Nephron (organoid): Measurements from ENCODE around the gene KIR3DL3.
"Not testable (repeated sequence)": the region's sequence is repeated elsewhere in the genome, so short reads cannot be mapped to it uniquely, and the experiment has no call there.

Source experiments
- H3K27ac Mint-ChIP-seq, 3 experiments: 2 replicates each; pipeline ENCODE4 v1.8.0; 2020; ENCODE audit warnings: mixed read lengths in 3 of 3, mild to moderate bottlenecking in 2 of 3, moderate library complexity in 1 of 3
- H3K27me3 Mint-ChIP-seq: 2 replicates; pipeline ENCODE4 v1.8.0; 2021; ENCODE audit warnings: low read depth, mild to moderate bottlenecking, moderate library complexity, mixed read lengths
- H3K36me3 Mint-ChIP-seq: 2 replicates; pipeline ENCODE4 v1.8.0; 2020; ENCODE audit warnings: low read depth, mixed read lengths
- H3K4me1 Mint-ChIP-seq: 2 replicates; pipeline ENCODE4 v1.8.0; 2020; ENCODE audit warnings: mixed read lengths
- H3K4me3 Mint-ChIP-seq, 3 experiments: 2 replicates each; pipeline ENCODE4 v1.8.0; 2020; ENCODE audit warnings: mild to moderate bottlenecking in 3 of 3, mixed read lengths in 3 of 3, moderate library complexity in 2 of 3
- H3K9me3 Mint-ChIP-seq: 2 replicates; pipeline ENCODE4 v1.8.0; 2020; ENCODE audit warnings: mixed read lengths
- CTCF ChIP-seq, 3 experiments: fragments of 200-600 bp; sonication (generic); IDR thresholded peaks; one replicate each; pipeline ENCODE4 v1.5.0; 2021; ENCODE audit warnings: antibody characterized with exemption in 3 of 3; ENCODE audit not compliant: unreplicated experiment in 3 of 3

KIR3DL3 gene

GRCh38 chr19:54738715-54739114 lies 14.5 kb downstream of the KIR3DL3 start:
- TF ChIP-seq CTCF (IDR thresholded peaks at IDR 0.05; ENCODE audit: unreplicated experiment in 3 of 3): no peak
- H3K9me3 Mint-ChIP-seq: peaks cover 65% of the 10 kb centered on the region
- peaks cover 8% of the 10 kb centered on the region for H3K36me3 Mint-ChIP-seq

DNA sequence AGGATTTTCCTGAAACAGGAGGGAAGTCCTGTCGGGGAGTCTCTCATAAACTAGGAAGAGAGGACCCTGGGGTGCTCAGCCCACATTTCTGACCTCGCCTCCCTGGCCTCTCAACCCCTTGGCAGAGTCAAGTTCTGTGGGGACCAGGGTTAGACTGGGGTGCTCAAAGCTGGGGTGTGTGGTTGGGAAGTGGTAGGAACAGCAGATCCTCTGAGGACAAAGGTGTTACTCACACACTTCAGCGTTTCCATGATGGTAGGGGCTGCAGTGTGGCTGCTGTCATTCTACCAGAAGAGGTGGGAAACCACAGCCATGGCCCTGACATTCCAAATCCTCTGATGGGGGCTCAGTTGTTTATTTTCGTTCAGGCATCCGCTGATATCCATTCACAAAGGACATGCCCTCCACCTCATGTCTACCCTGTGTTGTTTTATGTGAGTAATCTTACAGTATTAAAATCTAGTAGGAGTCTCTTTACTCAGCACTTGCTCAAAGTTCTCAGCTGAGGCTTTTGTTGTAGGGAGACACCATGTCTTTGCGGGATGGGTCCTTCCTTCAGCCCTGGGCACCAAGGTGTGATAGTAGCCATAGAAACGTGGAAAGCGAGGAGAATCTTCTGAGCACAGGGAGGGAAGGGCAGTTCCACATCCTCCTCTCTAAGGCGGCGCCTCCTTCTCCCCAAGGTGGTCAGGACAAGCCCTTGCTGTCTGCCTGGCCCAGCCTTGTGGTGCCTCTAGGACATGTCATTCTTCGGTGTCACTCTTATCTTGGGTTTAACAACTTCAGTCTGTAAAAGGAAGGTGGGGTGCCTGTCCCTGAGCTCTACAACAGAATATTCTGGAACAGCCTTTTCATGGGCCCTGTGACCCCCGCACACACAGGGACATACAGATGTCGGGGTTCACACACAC lies 15.6 kb downstream of the KIR3DL3 start:
- Mint-ChIP-seq H3K36me3 (peaks cover 8% of the 10 kb centered on the region), H3K4me1 (no peaks in the 10 kb centered on the region), H3K4me3 (no peak overlapping the region), H3K27ac (no peak overlapping the region), H3K27me3 (no peaks in the 10 kb centered on the region), H3K9me3 (peaks cover 61% of the 10 kb centered on the region)
- TF ChIP-seq CTCF (IDR thresholded peaks at IDR 0.05; ENCODE audit: unreplicated experiment in 3 of 3): no peak

More at GRCh38 chr19:54738715-54739114, 14.5 kb downstream of the KIR3DL3 start:
- Mint-ChIP-seq H3K4me3 (no peak overlapping the region), H3K27ac (no peak overlapping the region), H3K4me1 (no peaks in the 10 kb centered on the region), H3K27me3 (no peaks in the 10 kb centered on the region)

DNA sequence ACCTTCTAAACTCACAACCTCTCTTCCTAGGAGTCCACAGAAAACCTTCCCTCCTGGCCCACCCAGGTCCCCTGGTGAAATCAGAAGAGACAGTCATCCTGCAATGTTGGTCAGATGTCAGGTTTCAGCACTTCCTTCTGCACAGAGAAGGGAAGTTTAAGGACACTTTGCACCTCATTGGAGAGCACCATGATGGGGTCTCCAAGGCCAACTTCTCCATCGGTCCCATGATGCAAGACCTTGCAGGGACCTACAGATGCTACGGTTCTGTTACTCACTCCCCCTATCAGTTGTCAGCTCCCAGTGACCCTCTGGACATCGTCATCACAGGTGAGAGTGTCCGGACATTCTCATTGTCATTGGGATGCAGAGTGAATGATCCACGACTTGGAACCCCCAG lies 17.7 kb downstream of the KIR3DL3 start:
- H3K27me3 Mint-ChIP-seq, H3K4me1 Mint-ChIP-seq, H3K27ac Mint-ChIP-seq, H3K4me3 Mint-ChIP-seq, H3K36me3 Mint-ChIP-seq: not testable (repeated sequence)
- peaks cover 57% of the 10 kb centered on the region for H3K9me3 Mint-ChIP-seq

GRCh38 chr19:54744080-54744479 lies 19.8 kb downstream of the KIR3DL3 start:
- H3K4me3 Mint-ChIP-seq, H3K27ac Mint-ChIP-seq, H3K27me3 Mint-ChIP-seq, H3K36me3 Mint-ChIP-seq, H3K4me1 Mint-ChIP-seq: not testable (repeated sequence)
- peaks cover 57% of the 10 kb centered on the region for H3K9me3 Mint-ChIP-seq

DNA sequence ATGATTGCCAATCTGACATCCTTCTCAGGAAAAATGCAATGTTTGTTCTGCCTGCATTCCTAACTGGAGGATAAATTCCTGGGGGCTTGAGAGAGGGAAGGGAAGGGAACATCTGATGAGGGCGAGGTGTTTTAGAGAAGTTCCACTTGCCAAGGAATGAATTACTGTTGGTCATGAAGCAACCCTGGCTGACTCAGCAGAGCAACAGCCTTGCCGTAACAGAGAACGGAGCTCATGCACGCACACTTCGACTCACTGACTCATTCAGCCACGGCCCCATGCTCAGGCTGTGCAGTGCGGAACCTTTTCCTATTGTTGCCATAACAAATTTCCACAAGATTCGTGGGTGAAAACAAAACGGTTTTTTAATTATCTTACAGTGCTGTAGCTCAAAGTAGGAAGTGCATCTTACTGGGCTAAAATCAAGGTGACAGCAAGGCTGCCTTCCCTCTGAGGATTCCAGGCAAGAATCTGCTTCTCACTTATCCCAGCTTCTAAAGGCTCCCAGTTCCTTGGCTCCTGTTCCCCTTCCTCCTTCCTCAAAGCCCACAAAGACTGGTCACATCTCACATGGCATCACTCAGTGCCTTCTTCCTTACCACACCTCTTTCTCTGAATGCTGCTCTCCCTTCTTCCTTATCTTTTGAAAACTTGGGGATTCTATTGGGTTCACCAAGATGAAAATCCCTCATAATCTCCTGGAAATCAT lies 23.5 kb downstream of the KIR3DL3 start:
- H3K27ac Mint-ChIP-seq, H3K27me3 Mint-ChIP-seq, H3K36me3 Mint-ChIP-seq, H3K4me1 Mint-ChIP-seq, H3K4me3 Mint-ChIP-seq: not testable (repeated sequence)
- H3K9me3 Mint-ChIP-seq: peaks cover 59% of the 10 kb centered on the region

GRCh38 chr19:54750276-54750675 lies 26.0 kb downstream of the KIR3DL3 start:
- not testable (repeated sequence) for H3K4me3 Mint-ChIP-seq
- peaks cover 62% of the 10 kb centered on the region for H3K9me3 Mint-ChIP-seq

GRCh38 chr19:54756204-54757110 lies 32.2 kb downstream of the KIR3DL3 start:
- peaks cover 62% of the 10 kb centered on the region for H3K9me3 Mint-ChIP-seq
- H3K4me1 Mint-ChIP-seq, H3K27ac Mint-ChIP-seq, H3K36me3 Mint-ChIP-seq, H3K27me3 Mint-ChIP-seq, H3K4me3 Mint-ChIP-seq: not testable (repeated sequence)

More at GRCh38 chr19:54750276-54750675, 26.0 kb downstream of the KIR3DL3 start:
- not testable (repeated sequence) for H3K36me3 Mint-ChIP-seq, H3K27ac Mint-ChIP-seq, H3K27me3 Mint-ChIP-seq, H3K4me1 Mint-ChIP-seq

DNA sequence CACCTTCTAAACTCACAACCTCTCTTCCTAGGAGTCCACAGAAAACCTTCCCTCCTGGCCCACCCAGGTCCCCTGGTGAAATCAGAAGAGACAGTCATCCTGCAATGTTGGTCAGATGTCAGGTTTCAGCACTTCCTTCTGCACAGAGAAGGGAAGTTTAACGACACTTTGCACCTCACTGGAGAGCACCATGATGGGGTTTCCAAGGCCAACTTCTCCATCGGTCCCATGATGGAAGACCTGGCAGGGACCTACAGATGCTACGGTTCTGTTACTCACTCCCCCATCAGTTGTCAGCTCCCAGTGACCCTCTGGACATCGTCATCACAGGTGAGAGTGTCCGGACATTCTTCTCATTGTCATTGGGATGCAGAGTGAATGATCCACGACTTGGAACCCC lies 34.3 kb downstream of the KIR3DL3 start:
- H3K9me3 Mint-ChIP-seq: peaks cover 50% of the 10 kb centered on the region
- H3K36me3 Mint-ChIP-seq, H3K27ac Mint-ChIP-seq, H3K27me3 Mint-ChIP-seq, H3K4me1 Mint-ChIP-seq, H3K4me3 Mint-ChIP-seq: not testable (repeated sequence)

DNA sequence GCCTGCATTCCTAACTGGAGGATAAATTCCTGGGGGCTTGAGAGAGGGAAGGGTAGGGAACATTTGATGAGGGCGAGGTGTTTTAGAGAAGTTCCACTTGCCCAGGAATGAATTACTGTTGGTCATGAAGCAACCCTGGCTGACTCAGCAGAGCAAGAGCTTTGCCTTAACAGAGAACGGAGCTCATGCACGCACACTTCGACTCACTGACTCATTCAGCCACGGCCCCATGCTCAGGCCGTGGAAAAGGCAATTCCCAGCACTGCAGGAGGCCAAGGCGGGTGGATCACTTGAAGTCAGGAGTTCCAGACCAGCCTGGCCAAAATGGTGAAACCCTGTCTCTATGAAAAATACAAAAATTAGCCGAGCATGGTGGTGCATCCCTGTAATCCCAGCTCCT lies 40.0 kb downstream of the KIR3DL3 start:
- not testable (repeated sequence) for H3K27ac Mint-ChIP-seq

GRCh38 chr19:54766464-54766863 lies 42.2 kb downstream of the KIR3DL3 start:
- peaks cover 60% of the 10 kb centered on the region for H3K9me3 Mint-ChIP-seq
- H3K4me1 Mint-ChIP-seq, H3K36me3 Mint-ChIP-seq, H3K4me3 Mint-ChIP-seq, H3K27me3 Mint-ChIP-seq, H3K27ac Mint-ChIP-seq: not testable (repeated sequence)

More for the DNA sequence above, 40.0 kb downstream of the KIR3DL3 start:
- H3K9me3 Mint-ChIP-seq: peaks cover 60% of the 10 kb centered on the region
- H3K27me3 Mint-ChIP-seq, H3K36me3 Mint-ChIP-seq, H3K4me3 Mint-ChIP-seq, H3K4me1 Mint-ChIP-seq: not testable (repeated sequence)

DNA sequence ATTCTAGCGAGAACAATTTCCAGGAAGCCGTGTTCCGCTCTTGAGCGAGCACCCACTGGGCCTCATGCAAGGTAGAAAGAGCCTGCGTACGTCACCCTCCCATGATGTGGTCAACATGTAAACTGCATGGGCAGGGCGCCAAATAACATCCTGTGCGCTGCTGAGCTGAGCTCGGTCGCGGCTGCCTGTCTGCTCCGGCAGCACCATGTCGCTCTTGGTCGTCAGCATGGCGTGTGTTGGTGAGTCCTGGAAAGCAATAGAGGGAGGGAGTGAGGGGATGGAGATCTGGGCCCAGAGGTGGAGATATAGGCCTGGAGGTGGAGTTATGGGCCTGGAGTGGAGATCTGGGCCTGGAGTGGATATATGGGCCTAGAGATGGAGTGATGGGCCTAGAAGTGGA lies 45.4 kb downstream of the KIR3DL3 start, which contains the start of gene KIR2DL1:
TSS of gene KIR2DL1 (plus strand) at position 148 of the 400 bp plus-strand sequence. CDS start at position 206, 58 bp downstream.
- peaks cover 70% of the 10 kb centered on the region for H3K9me3 Mint-ChIP-seq
- H3K36me3 Mint-ChIP-seq, H3K4me3 Mint-ChIP-seq, H3K27ac Mint-ChIP-seq, H3K4me1 Mint-ChIP-seq, H3K27me3 Mint-ChIP-seq: not testable (repeated sequence)

DNA sequence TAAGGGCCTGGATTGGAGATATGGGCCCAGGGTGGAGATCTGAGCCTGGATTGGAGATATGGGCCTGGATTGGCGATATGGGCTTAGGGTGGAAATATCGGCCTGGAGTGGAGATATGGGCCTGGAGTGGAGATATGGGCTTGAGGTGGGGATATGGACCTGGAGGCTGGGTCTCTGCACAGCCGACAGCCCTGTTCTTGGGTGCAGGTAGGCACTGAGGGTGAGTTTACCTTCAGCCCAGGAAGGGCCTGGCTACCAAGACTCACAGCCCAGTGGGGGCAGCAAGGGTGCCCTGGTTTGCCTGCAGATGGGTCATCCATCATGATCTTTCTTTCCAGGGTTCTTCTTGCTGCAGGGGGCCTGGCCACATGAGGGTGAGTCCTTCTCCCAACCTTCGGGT lies 46.3 kb downstream of the KIR3DL3 start:
- H3K4me3 Mint-ChIP-seq, H3K27ac Mint-ChIP-seq, H3K4me1 Mint-ChIP-seq, H3K27me3 Mint-ChIP-seq: not testable (repeated sequence)
- Mint-ChIP-seq H3K36me3 (peaks cover 11% of the 10 kb centered on the region), H3K9me3 (peaks cover 68% of the 10 kb centered on the region)
